ENCODE results near the gene TUBB3.

DNA sequence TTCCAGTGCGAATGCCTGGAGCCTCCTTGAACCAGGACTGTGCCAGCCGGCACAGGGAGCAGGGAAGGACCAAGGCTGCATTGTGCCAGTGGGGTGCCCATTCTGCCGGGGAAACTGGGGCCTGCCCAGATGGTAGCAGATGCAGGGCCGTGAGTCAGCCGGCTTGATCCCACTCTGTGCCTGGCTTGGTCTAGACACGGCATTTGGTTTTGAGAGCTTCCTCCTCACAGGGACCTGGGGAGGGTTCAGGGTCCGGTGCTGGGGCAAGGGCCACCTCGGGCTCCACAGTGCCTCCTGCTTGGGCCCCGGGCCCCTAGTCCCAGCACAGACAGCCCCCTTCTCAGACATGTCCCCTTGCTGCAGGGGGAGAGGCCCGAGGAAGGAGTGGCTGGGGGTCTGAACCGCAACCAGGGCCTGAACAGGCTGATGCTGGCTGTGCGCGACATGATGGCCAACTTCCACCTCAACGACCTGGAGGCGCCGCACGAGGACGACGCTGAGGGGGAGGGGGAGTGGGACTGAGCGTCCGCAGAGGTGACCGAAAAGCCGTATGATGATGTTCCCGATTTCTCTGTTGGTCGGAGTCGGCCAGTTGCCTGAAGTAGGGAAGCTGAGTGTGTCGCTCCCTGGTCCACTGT, 12.3 kb upstream of the TUBB3 start:
- TF ChIP-seq EZH2phosphoT487 (IDR thresholded peaks at IDR 0.05; ENCODE audit: borderline replicate concordance, low read length) (no peak), CTCF (conservative IDR thresholded peaks at IDR 0.05; ENCODE audit: low read depth, low read length) (no peak), EZH2 (IDR thresholded peaks at IDR 0.05; ENCODE audit: low read length, unreplicated experiment) (no peak)
